ENCODE results near the gene CACNA2D2. TPM values are rescaled to one million over a fixed set of nuclear protein-coding genes. Genes with fewer than 3 reads are reported as not detected.

The CACNA2D2 gene
- total and polyA plus RNA-seq, 2 donors (not counting 1 experiment from before 2014, with no cell fraction given), result 0.06 TPM; not detected in 1

DNA sequence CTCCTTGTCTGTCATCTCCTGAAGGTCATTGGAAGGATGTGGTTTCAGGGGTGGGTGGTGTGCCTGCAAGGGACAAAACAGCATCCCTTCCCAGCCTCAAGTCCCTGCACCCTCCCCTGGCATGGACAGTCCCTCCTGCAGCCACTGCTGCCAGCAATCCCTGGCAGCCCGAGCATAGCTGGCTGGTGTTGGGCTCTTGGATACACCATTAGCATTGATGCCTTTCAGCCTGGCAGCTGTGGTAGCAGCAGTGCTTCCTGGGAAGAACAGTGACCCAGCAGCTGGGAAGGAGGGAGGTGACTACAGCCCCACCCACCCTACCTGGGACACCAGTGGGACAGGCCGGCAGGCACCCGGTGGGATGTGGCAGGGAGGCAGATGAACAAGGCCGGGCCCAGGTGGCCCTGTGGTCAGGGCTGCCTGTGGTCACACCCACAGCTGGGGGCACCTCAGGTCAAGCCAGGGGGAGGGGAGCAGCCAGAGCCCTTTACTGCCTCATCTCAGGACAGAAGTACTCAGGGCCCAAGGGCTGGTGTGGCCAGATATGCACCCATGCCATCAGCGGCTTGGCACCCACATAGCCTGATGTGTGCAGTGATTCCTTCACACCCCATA is 111.2 kb downstream of the CACNA2D2 start:
- Histone ChIP-seq H2AFZ (ENCODE audit: low read length) (no peak overlapping the region), H3K27ac (ENCODE audit: insufficient read depth, low read length) (no peak overlapping the region)
- no peak for DNase-seq (ENCODE audit: low read depth in 2 of 2)

DNA sequence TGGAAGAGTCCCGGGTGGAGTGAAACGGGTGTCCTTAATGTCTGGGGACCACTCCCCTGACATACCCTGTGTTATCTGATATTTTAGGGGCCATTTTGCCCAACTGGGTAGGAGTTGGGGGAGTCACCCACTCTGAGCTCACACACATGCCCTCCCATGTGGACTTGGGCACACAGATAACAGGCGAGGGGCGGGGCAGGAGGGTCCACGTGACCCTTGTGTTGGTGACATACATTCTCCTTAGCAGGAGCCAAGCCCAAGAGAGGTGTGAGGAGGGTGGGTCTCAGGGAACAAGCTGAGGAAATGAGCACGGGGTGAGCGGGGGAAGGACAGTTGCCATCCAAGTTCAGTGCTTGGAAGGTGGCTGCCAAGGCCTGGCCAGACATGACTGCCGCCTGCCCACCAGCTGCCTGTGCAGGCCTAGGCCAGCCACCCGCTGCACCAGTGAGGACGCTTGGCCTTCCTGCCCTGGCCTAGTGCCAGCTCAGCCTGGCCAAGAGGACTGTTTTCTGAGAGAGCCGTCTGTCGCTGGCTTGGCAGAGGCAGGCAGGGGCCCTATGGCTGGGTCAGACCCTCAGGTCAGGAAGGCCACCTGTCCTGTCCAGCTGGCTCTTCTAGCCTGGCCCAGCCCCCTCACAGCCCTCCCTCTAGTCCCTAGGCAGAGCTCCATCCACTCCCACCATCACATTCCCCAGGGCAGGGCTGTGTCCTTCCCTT is 112.8 kb downstream of the CACNA2D2 start:
- H4K20me1 ChIP-seq (ENCODE audit: control insufficient read depth, extremely low read depth, insufficient read depth, low read length), result no peaks in the 10 kb centered on the region
- no peak for DNase-seq (ENCODE audit: low read depth in 2 of 2)
- H2AFZ ChIP-seq (ENCODE audit: low read length), result no peak overlapping the region
- no peaks in the 10 kb centered on the region for H3K4me1 ChIP-seq (ENCODE audit: control insufficient read depth, extremely low read depth, insufficient read depth, low read length)
- no peak overlapping the region for H3K9ac ChIP-seq (ENCODE audit: insufficient read depth, low read length)
- no peaks in the 10 kb centered on the region for H3K79me2 ChIP-seq (ENCODE audit: control insufficient read depth, insufficient read depth, low read length)
- H3K9me3 ChIP-seq (ENCODE audit: control insufficient read depth, insufficient read depth, low read depth, low read length), result no peaks in the 10 kb centered on the region
- no peak overlapping the region for H3K27ac ChIP-seq (ENCODE audit: insufficient read depth, low read length)
- H3K36me3 ChIP-seq (ENCODE audit: control insufficient read depth, insufficient read depth, low read length), result no peaks in the 10 kb centered on the region
- H3K4me2 ChIP-seq (ENCODE audit: extremely low read depth, insufficient read depth, low read length), result no peak overlapping the region
- no peaks in the 10 kb centered on the region for H3K27me3 ChIP-seq (ENCODE audit: control insufficient read depth, insufficient read depth, low read length)
- H3K4me3 ChIP-seq (replicated peaks in 1 of 4; ENCODE audit: control extremely low read depth in 1 of 4, insufficient read depth in 1 of 4, low read depth in 3 of 4, low read length in 4 of 4), result no peak overlapping the region
- no peak for TF ChIP-seq CTCF (conservative IDR thresholded peaks at IDR 0.05 in 1 of 2, IDR thresholded peaks at IDR 0.05 in 1 of 2; ENCODE audit: low read depth in 1 of 2, low read length in 2 of 2)
- no peak for TF ChIP-seq EZH2 (IDR thresholded peaks at IDR 0.05; ENCODE audit: low read length, missing control alignments)

More for the DNA sequence above, 111.2 kb downstream of the CACNA2D2 start:
- Histone ChIP-seq H3K4me3 (replicated peaks in 1 of 4; ENCODE audit: control extremely low read depth in 1 of 4, insufficient read depth in 1 of 4, low read depth in 3 of 4, low read length in 4 of 4) (no peak overlapping the region), H4K20me1 (ENCODE audit: control insufficient read depth, extremely low read depth, insufficient read depth, low read length) (no peaks in the 10 kb centered on the region), H3K9me3 (ENCODE audit: control insufficient read depth, insufficient read depth, low read depth, low read length) (no peaks in the 10 kb centered on the region), H3K4me1 (ENCODE audit: control insufficient read depth, extremely low read depth, insufficient read depth, low read length) (no peaks in the 10 kb centered on the region), H3K9ac (ENCODE audit: insufficient read depth, low read length) (no peak overlapping the region), H3K4me2 (ENCODE audit: extremely low read depth, insufficient read depth, low read length) (no peak overlapping the region), H3K27me3 (ENCODE audit: control insufficient read depth, insufficient read depth, low read length) (no peaks in the 10 kb centered on the region), H3K79me2 (ENCODE audit: control insufficient read depth, insufficient read depth, low read length) (no peaks in the 10 kb centered on the region), H3K36me3 (ENCODE audit: control insufficient read depth, insufficient read depth, low read length) (no peaks in the 10 kb centered on the region)
- TF ChIP-seq CTCF (conservative IDR thresholded peaks at IDR 0.05 in 1 of 2, IDR thresholded peaks at IDR 0.05 in 1 of 2; ENCODE audit: low read depth in 1 of 2, low read length in 2 of 2) (no peak), EZH2 (IDR thresholded peaks at IDR 0.05; ENCODE audit: low read length, missing control alignments) (no peak)

DNA sequence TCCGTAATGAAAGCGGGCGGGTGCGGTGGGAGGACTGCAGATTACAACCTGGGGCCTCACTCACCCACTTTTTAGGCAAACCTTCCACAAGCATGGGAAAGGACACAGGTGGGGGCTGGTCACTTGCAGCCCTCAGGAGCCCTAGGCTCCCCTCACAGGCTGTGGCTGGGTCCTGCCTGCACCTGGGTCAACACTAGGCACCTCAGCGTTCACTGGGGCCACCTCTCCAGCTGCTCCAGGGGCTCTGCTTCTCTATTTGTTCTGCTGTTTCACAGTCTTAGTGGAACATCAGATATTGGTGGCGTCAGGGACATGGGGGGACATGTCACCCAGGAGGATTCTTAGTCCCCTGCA is 114.0 kb downstream of the CACNA2D2 start:
- no peak overlapping the region for H3K9ac ChIP-seq (ENCODE audit: insufficient read depth, low read length)
- H3K79me2 ChIP-seq (ENCODE audit: control insufficient read depth, insufficient read depth, low read length), result no peaks in the 10 kb centered on the region
- no peaks in the 10 kb centered on the region for H3K27me3 ChIP-seq (ENCODE audit: control insufficient read depth, insufficient read depth, low read length)
- no peak overlapping the region for H3K27ac ChIP-seq (ENCODE audit: insufficient read depth, low read length)
- H3K4me1 ChIP-seq (ENCODE audit: control insufficient read depth, extremely low read depth, insufficient read depth, low read length), result no peaks in the 10 kb centered on the region
- no peak overlapping the region for H3K4me2 ChIP-seq (ENCODE audit: extremely low read depth, insufficient read depth, low read length)
- no peak overlapping the region for H2AFZ ChIP-seq (ENCODE audit: low read length)
- no peaks in the 10 kb centered on the region for H4K20me1 ChIP-seq (ENCODE audit: control insufficient read depth, extremely low read depth, insufficient read depth, low read length)
- no peaks in the 10 kb centered on the region for H3K9me3 ChIP-seq (ENCODE audit: control insufficient read depth, insufficient read depth, low read depth, low read length)
- TF ChIP-seq EZH2 (IDR thresholded peaks at IDR 0.05; ENCODE audit: low read length, missing control alignments) (no peak), CTCF (conservative IDR thresholded peaks at IDR 0.05 in 1 of 2, IDR thresholded peaks at IDR 0.05 in 1 of 2; ENCODE audit: low read depth in 1 of 2, low read length in 2 of 2) (no peak)
- no peaks in the 10 kb centered on the region for H3K36me3 ChIP-seq (ENCODE audit: control insufficient read depth, insufficient read depth, low read length)
- no peak for DNase-seq (ENCODE audit: low read depth in 2 of 2)
- no peak overlapping the region for H3K4me3 ChIP-seq (replicated peaks in 1 of 4; ENCODE audit: control extremely low read depth in 1 of 4, insufficient read depth in 1 of 4, low read depth in 3 of 4, low read length in 4 of 4)

Measured in fibroblast of lung (primary cell).